IMR-90 (cell line): ENCODE results near the gene PPIL4. TPM values are rescaled to one million over a fixed set of nuclear protein-coding genes. Genes with fewer than 3 reads are reported as not detected.

Experiments used
- ATAC-seq: fragments of 200-7000 bp; cut with Tn5 transposase; 2 replicates; pipeline ENCODE4 v1.9.1; 2020; ENCODE audit warnings: low read depth, mild to moderate bottlenecking, moderate library complexity
- BruUV-seq: library from RNA; stranded (reverse); fragments of 400-500 nt; replicated peaks from 2 replicates; lab custom pipeline; 2021; lab: Mats Ljungman, UMichigan
- CTCF ChIA-PET: fragments of 300-600 bp; formaldehyde crosslinking; extraction: SDS; loops from one replicate; lab custom pipeline; 2021; ENCODE audit warnings: antibody characterized with exemption; lab: Yijun Ruan, JAX
- POLR2A ChIA-PET: fragments of 300-600 bp; sonication (Branson Sonifier 250); formaldehyde crosslinking; loops from one replicate; lab custom pipeline; 2022; ENCODE audit warnings: antibody characterized with exemption; ENCODE audit not compliant: unreplicated experiment; lab: Charles Lee
- DNase-seq: peaks from one replicate; pipeline ENCODE4 v3.0.0; 2013
- H2AFZ ChIP-seq: replicated peaks from 2 replicates; pipeline ENCODE3; 2013; ENCODE audit warnings: low read length, mild to moderate bottlenecking; ENCODE audit not compliant: poor library complexity
- H2AK5ac ChIP-seq: 2 replicates; pipeline ENCODE4 v1.6.1; 2013; ENCODE audit warnings: low read depth, low read length, inconsistent platforms
- H2AK9ac ChIP-seq: replicated peaks from 2 replicates; pipeline ENCODE3; 2013; ENCODE audit warnings: mild to moderate bottlenecking, low read depth, low read length, moderate library complexity; ENCODE audit not compliant: poor library complexity
- H2BK120ac ChIP-seq: 2 replicates; pipeline ENCODE4 v1.6.1; 2013; ENCODE audit warnings: low read depth, low read length, inconsistent platforms
- H2BK15ac ChIP-seq: 3 replicates; pipeline ENCODE4 v1.6.1; 2013; ENCODE audit warnings: low read depth, low read length, inconsistent platforms
- H2BK20ac ChIP-seq: 2 replicates; pipeline ENCODE4 v1.6.1; 2013; ENCODE audit warnings: low read depth, mild to moderate bottlenecking, inconsistent platforms, low read length, moderate library complexity
- H2BK5ac ChIP-seq: 2 replicates; pipeline ENCODE4 v1.6.1; 2013; ENCODE audit warnings: mild to moderate bottlenecking, low read depth, low read length, inconsistent platforms; ENCODE audit not compliant: poor library complexity, severe bottlenecking
- H3K14ac ChIP-seq: replicated peaks from 2 replicates; pipeline ENCODE4 v1.6.1; 2013; ENCODE audit warnings: low read depth, low read length, inconsistent platforms
- H3K18ac ChIP-seq: 2 replicates; pipeline ENCODE4 v1.6.1; 2013; ENCODE audit warnings: low read depth, low read length, control low read depth
- H3K23ac ChIP-seq: 2 replicates; pipeline ENCODE4 v1.6.1; 2013; ENCODE audit warnings: low read depth, low read length, inconsistent platforms
- H3K27ac ChIP-seq: 2 replicates; pipeline ENCODE4 v1.5.1; 2013; ENCODE audit warnings: mild to moderate bottlenecking, control low read depth, low read length; ENCODE audit not compliant: insufficient read depth
- H3K27me3 ChIP-seq: 2 replicates; pipeline ENCODE4 v1.6.1; 2013; ENCODE audit warnings: low read length; ENCODE audit not compliant: control insufficient read depth, insufficient read depth
- H3K36me3 ChIP-seq: 2 replicates; pipeline ENCODE4 v1.6.1; 2013; ENCODE audit warnings: low read length, mixed read lengths; ENCODE audit not compliant: control insufficient read depth, insufficient read depth
- H3K4ac ChIP-seq: 2 replicates; pipeline ENCODE4 v1.6.1; 2013; ENCODE audit warnings: low read depth, low read length, inconsistent platforms
- H3K4me1 ChIP-seq: 2 replicates; pipeline ENCODE4 v1.6.1; 2013; ENCODE audit warnings: low read length, mixed read lengths; ENCODE audit not compliant: control insufficient read depth, insufficient read depth
- H3K4me2 ChIP-seq: 2 replicates; pipeline ENCODE4 v1.6.1; 2013; ENCODE audit warnings: low read depth, mild to moderate bottlenecking, control low read depth, low read length, moderate library complexity
- H3K4me3 ChIP-seq: 2 replicates; pipeline ENCODE4 v1.5.1; 2013; ENCODE audit warnings: low read depth, mild to moderate bottlenecking, control low read depth, low read length, moderate library complexity; ENCODE audit not compliant: insufficient read depth
- H3K56ac ChIP-seq: 2 replicates; pipeline ENCODE4 v1.6.1; 2013; ENCODE audit warnings: low read length, inconsistent platforms; ENCODE audit not compliant: insufficient read depth; ENCODE audit errors: extremely low read depth
- H3K79me1 ChIP-seq, 2 experiments: 2 replicates each; pipeline ENCODE4 v1.6.1; 2013; ENCODE audit warnings: low read length in 2 of 2, inconsistent platforms in 1 of 2, low read depth in 1 of 2
- H3K9ac ChIP-seq: 2 replicates; pipeline ENCODE4 v1.6.1; 2013; ENCODE audit warnings: low read depth, low read length, control low read depth
- H3K9me1 ChIP-seq: 2 replicates; pipeline ENCODE4 v1.6.1; 2013; ENCODE audit warnings: low read length, inconsistent platforms; ENCODE audit not compliant: insufficient read depth
- H3K9me3 ChIP-seq: 2 replicates; pipeline ENCODE4 v1.6.1; 2013; ENCODE audit warnings: low read length; ENCODE audit not compliant: control insufficient read depth, insufficient read depth
- H4K20me1 ChIP-seq: 2 replicates; pipeline ENCODE4 v1.6.1; 2013; ENCODE audit warnings: low read length, inconsistent platforms; ENCODE audit not compliant: insufficient read depth
- H4K5ac ChIP-seq: 2 replicates; pipeline ENCODE4 v1.6.1; 2013; ENCODE audit warnings: mild to moderate bottlenecking, low read depth, low read length, control low read depth
- H4K8ac ChIP-seq, 2 experiments: 2 replicates each; pipeline ENCODE4 v1.6.1; 2013; ENCODE audit warnings: low read depth in 2 of 2, low read length in 2 of 2, control low read depth in 1 of 2, inconsistent platforms in 1 of 2
- H4K91ac ChIP-seq: 2 replicates; pipeline ENCODE4 v1.6.1; 2013; ENCODE audit warnings: low read depth, low read length, inconsistent platforms; ENCODE audit not compliant: insufficient read depth
- BHLHE40 ChIP-seq: fragments of 150-350 bp; IDR thresholded peaks from 2 replicates; pipeline ENCODE4 v1.6.1; 2016; ENCODE audit warnings: mild to moderate bottlenecking, low read depth, low read length
- CEBPB ChIP-seq: IDR thresholded peaks from 2 replicates; pipeline ENCODE4 v1.6.1; 2012; ENCODE audit warnings: low read depth, low read length, improper control_type of control experiment
- FOS ChIP-seq: fragments of 150-350 bp; IDR thresholded peaks from 2 replicates; pipeline ENCODE4 v1.6.1; 2016; ENCODE audit warnings: low read depth, low read length
- MAZ ChIP-seq: IDR thresholded peaks from 2 replicates; pipeline ENCODE4 v1.6.1; 2012; ENCODE audit warnings: low read depth, mild to moderate bottlenecking, low read length, improper control_type of control experiment, moderate library complexity, borderline replicate concordance
- MXI1 ChIP-seq: IDR thresholded peaks from 2 replicates; pipeline ENCODE4 v1.6.1; 2012; ENCODE audit warnings: low read depth, mild to moderate bottlenecking, low read length, moderate library complexity, borderline replicate concordance
- POLR2A ChIP-seq: IDR thresholded peaks from 2 replicates; pipeline ENCODE4 v1.6.1; 2012; ENCODE audit warnings: mild to moderate bottlenecking, low read depth, low read length
- RAD21 ChIP-seq: IDR thresholded peaks from 2 replicates; pipeline ENCODE4 v1.6.1; 2012; ENCODE audit warnings: low read length, improper control_type of control experiment
- RCOR1 ChIP-seq: IDR thresholded peaks from 2 replicates; pipeline ENCODE4 v1.6.1; 2012; ENCODE audit warnings: mild to moderate bottlenecking, low read length, improper control_type of control experiment; ENCODE audit not compliant: insufficient replicate concordance
- RFX5 ChIP-seq: IDR thresholded peaks from 2 replicates; pipeline ENCODE4 v1.8.0; 2012; ENCODE audit warnings: low read depth, mild to moderate bottlenecking, low read length, moderate library complexity
- SMC3 ChIP-seq: fragments of 150-350 bp; IDR thresholded peaks from 2 replicates; pipeline ENCODE4 v1.6.1; 2016; ENCODE audit warnings: low read depth, mild to moderate bottlenecking, antibody characterized with exemption, low read length, moderate library complexity
- WGBS, 2 experiments: methylation state at CpG; one replicate each; pipeline versions ENCODE4 v1.1.5 to v1.1.7; 2013; ENCODE audit warnings: missing lambda C conversion rate in 2 of 2; ENCODE audit not compliant: insufficient read length in 1 of 2; ENCODE audit errors: extremely low coverage in 2 of 2; 5-methylcytosine and 5-hydroxymethylcytosine counted together
- dilution Hi-C: fragments of 300-500 bp; cut with HindIII; formaldehyde crosslinking; loops from one replicate; pipeline ENCODE4 v1.14.3; 2018; ENCODE audit warnings: low sequenced_read_pairs; ENCODE audit not compliant: unreplicated experiment
- in situ Hi-C: fragments of 300-500 bp; cut with MboI; formaldehyde crosslinking; loops from 3 replicates; pipeline ENCODE4 v1.14.3; 2019; ENCODE audit warnings: low sequenced_read_pairs, inconsistent platforms, mixed read lengths
- intact Hi-C: fragments of 100-400 bp; cut with micrococcal nuclease; formaldehyde crosslinking; loops from 2 replicates; pipeline ENCODE4 v1.10.0; 2022
- polyA plus RNA-seq, 3 experiments: library from polyadenylated mRNA; depleted of rRNA; stranded (reverse); fragments of >200 nt; gene quantifications; 2 replicates each; pipeline ENCODE4 v1.2.3, GENCODE V29; 2012; ENCODE audit warnings: low replicate concordance in 1 of 3
- total RNA-seq: library from RNA; depleted of rRNA; stranded (reverse); fragments of >200 nt; gene quantifications from 2 replicates; pipeline ENCODE4 v1.2.3, GENCODE V29; 2012
- TF ChIP-seq, protein P1 (sequence below): conservative IDR thresholded peaks from 2 replicates; pipeline ENCODE4 v1.5.1; 2012; ENCODE audit warnings: mild to moderate bottlenecking, low read depth, low read length, improper control_type of control experiment

The PPIL4 gene
- total and polyA plus RNA-seq, 2 of the 4 experiments (the other 2 are of a cell fraction) = 10.6 to 13.3 TPM

DNA sequence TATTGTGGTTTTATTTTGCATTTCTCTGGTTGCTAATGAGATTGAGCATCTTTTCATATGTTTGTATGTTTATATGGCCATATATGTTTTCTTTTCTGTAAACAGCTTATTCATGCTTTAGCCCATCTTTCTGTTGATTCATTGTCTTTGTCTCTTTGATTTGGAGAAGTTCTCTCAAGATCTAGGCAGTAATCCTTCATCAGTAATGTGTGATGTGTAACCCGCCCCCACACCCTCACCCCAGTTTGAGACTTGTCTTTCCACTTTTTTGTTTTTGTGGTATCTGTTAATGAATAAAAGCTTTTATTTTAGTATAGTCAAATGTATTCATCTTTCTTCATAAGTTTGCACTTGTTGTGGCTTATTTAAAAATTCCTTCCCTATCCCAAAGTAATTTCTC is 87.0 kb downstream of the PPIL4 start:
- no peak for ATAC-seq
- H3K9me3 ChIP-seq = no peaks in the 10 kb centered on the region
- no CpG with 5 or more reads among the region's 1 CpG for WGBS, 2 experiments

More for the DNA sequence above, 87.0 kb downstream of the PPIL4 start:
- no peak overlapping the region for H2AFZ ChIP-seq
- no peak overlapping the region for H4K5ac ChIP-seq
- TF ChIP-seq, protein P1, sequence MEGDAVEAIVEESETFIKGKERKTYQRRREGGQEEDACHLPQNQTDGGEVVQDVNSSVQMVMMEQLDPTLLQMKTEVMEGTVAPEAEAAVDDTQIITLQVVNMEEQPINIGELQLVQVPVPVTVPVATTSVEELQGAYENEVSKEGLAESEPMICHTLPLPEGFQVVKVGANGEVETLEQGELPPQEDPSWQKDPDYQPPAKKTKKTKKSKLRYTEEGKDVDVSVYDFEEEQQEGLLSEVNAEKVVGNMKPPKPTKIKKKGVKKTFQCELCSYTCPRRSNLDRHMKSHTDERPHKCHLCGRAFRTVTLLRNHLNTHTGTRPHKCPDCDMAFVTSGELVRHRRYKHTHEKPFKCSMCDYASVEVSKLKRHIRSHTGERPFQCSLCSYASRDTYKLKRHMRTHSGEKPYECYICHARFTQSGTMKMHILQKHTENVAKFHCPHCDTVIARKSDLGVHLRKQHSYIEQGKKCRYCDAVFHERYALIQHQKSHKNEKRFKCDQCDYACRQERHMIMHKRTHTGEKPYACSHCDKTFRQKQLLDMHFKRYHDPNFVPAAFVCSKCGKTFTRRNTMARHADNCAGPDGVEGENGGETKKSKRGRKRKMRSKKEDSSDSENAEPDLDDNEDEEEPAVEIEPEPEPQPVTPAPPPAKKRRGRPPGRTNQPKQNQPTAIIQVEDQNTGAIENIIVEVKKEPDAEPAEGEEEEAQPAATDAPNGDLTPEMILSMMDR = no peak
- TF ChIP-seq RCOR1 (no peak), FOS (no peak), RFX5 (no peak), BHLHE40 (no peak), MXI1 (no peak), CEBPB (no peak), SMC3 (no peak), RAD21 (no peak), MAZ (no peak), POLR2A (no peak)
- H3K9me1 ChIP-seq = peaks cover 3% of the 10 kb centered on the region; the same call in 1 of the 2 replicates
- H3K56ac ChIP-seq = no peak overlapping the region
- H3K4me2 ChIP-seq = no peak overlapping the region
- no peak overlapping the region for H2BK120ac ChIP-seq
- in situ Hi-C loops = no loop called here
- H2BK5ac ChIP-seq = no peak overlapping the region
- ChIA-PET CTCF (interaction anchor here (0.6 kb wide), 1 partner anchor 56 kb away, joined by 3 read pairs; no protein-coding TSS in a partner anchor), POLR2A (no interaction called here)
- H2BK15ac ChIP-seq = no peak overlapping the region
- no peak overlapping the region for H3K27ac ChIP-seq
- H3K18ac ChIP-seq = no peak overlapping the region
- dilution Hi-C loops = no loop called here
- H3K23ac ChIP-seq = no peak overlapping the region
- BruUV-seq = no TSS peak
- intact Hi-C loops = no loop called here
- no peak overlapping the region for H4K8ac ChIP-seq
- no peak overlapping the region for H3K9ac ChIP-seq
- no peak overlapping the region for H3K4me3 ChIP-seq
- no peak overlapping the region for H2BK20ac ChIP-seq
- H3K4ac ChIP-seq = no peak overlapping the region
- H3K36me3 ChIP-seq = no peaks in the 10 kb centered on the region
- DNase-seq = no peak
- no peak overlapping the region for H3K14ac ChIP-seq
- no peaks in the 10 kb centered on the region for H4K20me1 ChIP-seq
- no peak overlapping the region for H4K91ac ChIP-seq
- peaks cover 11% of the 10 kb centered on the region for H3K4me1 ChIP-seq
- no peak overlapping the region for H2AK5ac ChIP-seq
- no peaks in the 10 kb centered on the region for H3K79me1 ChIP-seq
- H2AK9ac ChIP-seq = no peak overlapping the region
- no peaks in the 10 kb centered on the region for H3K27me3 ChIP-seq
